Measurements from ENCODE around the gene NKD2.

DNA sequence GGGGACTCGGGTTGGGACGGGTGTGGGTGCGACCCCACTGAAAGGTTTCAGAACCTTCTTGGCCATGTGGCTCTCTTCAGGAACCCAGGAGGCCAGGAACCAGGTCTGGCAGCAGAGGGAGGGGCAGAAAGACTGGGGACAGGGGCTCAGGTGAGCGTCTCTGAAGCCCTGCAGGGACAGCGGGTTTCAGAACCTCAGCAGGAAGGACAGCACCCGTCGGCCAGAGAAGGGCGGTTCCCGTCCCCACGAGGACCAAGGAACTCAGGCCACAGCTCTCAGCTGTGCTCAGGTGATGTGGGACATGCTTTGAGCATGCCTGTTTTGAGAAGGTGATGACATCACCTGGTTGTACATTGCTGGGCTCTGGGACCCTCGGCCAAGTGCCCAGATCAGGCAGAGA is 77.5 kb downstream of the NKD2 start:
- TF ChIP-seq, protein P1, sequence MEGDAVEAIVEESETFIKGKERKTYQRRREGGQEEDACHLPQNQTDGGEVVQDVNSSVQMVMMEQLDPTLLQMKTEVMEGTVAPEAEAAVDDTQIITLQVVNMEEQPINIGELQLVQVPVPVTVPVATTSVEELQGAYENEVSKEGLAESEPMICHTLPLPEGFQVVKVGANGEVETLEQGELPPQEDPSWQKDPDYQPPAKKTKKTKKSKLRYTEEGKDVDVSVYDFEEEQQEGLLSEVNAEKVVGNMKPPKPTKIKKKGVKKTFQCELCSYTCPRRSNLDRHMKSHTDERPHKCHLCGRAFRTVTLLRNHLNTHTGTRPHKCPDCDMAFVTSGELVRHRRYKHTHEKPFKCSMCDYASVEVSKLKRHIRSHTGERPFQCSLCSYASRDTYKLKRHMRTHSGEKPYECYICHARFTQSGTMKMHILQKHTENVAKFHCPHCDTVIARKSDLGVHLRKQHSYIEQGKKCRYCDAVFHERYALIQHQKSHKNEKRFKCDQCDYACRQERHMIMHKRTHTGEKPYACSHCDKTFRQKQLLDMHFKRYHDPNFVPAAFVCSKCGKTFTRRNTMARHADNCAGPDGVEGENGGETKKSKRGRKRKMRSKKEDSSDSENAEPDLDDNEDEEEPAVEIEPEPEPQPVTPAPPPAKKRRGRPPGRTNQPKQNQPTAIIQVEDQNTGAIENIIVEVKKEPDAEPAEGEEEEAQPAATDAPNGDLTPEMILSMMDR (IDR thresholded peaks at IDR 0.05): no peak
- TF ChIP-seq, protein P2, sequence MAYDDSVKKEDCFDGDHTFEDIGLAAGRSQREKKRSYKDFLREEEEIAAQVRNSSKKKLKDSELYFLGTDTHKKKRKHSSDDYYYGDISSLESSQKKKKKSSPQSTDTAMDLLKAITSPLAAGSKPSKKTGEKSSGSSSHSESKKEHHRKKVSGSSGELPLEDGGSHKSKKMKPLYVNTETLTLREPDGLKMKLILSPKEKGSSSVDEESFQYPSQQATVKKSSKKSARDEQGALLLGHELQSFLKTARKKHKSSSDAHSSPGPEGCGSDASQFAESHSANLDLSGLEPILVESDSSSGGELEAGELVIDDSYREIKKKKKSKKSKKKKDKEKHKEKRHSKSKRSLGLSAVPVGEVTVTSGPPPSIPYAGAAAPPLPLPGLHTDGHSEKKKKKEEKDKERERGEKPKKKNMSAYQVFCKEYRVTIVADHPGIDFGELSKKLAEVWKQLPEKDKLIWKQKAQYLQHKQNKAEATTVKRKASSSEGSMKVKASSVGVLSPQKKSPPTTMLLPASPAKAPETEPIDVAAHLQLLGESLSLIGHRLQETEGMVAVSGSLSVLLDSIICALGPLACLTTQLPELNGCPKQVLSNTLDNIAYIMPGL (CRISPR knock-in tag; IDR thresholded peaks at IDR 0.05): no peak
- TF ChIP-seq GABPB1 (CRISPR knock-in tag; IDR thresholded peaks at IDR 0.05) (no peak), ESRRA (CRISPR knock-in tag; IDR thresholded peaks at IDR 0.05; ENCODE audit: borderline replicate concordance) (no peak), ZNF232 (CRISPR knock-in tag; IDR thresholded peaks at IDR 0.05) (no peak), NR1H2 (CRISPR knock-in tag; IDR thresholded peaks at IDR 0.05) (no peak), JUN (CRISPR knock-in tag; IDR thresholded peaks at IDR 0.05) (no peak), KAT7 (CRISPR knock-in tag; IDR thresholded peaks at IDR 0.05; ENCODE audit: borderline replicate concordance) (no peak), ZBTB21 (CRISPR knock-in tag; IDR thresholded peaks at IDR 0.05; ENCODE audit: borderline replicate concordance) (no peak)
- TF ChIP-seq, protein P3, sequence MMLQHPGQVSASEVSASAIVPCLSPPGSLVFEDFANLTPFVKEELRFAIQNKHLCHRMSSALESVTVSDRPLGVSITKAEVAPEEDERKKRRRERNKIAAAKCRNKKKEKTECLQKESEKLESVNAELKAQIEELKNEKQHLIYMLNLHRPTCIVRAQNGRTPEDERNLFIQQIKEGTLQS (CRISPR knock-in tag; conservative IDR thresholded peaks at IDR 0.05): no peak
- TF ChIP-seq, protein P4, sequence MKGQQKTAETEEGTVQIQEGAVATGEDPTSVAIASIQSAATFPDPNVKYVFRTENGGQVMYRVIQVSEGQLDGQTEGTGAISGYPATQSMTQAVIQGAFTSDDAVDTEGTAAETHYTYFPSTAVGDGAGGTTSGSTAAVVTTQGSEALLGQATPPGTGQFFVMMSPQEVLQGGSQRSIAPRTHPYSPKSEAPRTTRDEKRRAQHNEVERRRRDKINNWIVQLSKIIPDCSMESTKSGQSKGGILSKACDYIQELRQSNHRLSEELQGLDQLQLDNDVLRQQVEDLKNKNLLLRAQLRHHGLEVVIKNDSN (CRISPR knock-in tag; IDR thresholded peaks at IDR 0.05): no peak

Measured in WTC11 (cell line).